SK-N-MC (cell line): ENCODE results near the gene WFIKKN1.

Experiments used
- DNase-seq: peaks from one replicate; pipeline ENCODE4 v3.0.0-alpha.2; 2011; ENCODE audit warnings: low read depth, low spot score
- H3K27ac ChIP-seq: fragments of 200-600 bp; sonication (generic); 2 replicates; pipeline ENCODE4 v1.5.1; 2016; ENCODE audit warnings: mixed run types
- H3K36me3 ChIP-seq: fragments of 200-600 bp; sonication (generic); 2 replicates; pipeline ENCODE4 v1.6.1; 2017; ENCODE audit warnings: antibody characterized with exemption, low read length, mixed read lengths; ENCODE audit not compliant: insufficient read depth
- H3K4me3 ChIP-seq: fragments of 200-600 bp; sonication (generic); 2 replicates; pipeline ENCODE4 v1.5.1; 2016
- H3K9ac ChIP-seq: fragments of 200-600 bp; sonication (generic); 2 replicates; pipeline ENCODE4 v1.8.0; 2017; ENCODE audit warnings: mixed run types, mixed read lengths; ENCODE audit not compliant: insufficient read length
- H3K9me3 ChIP-seq: fragments of 200-600 bp; sonication (generic); 2 replicates; pipeline ENCODE4 v1.6.1; 2017; ENCODE audit warnings: low read depth, mild to moderate bottlenecking, antibody characterized with exemption, low read length, moderate library complexity, mixed read lengths
- EZH2 ChIP-seq: fragments of 200-600 bp; sonication (generic); IDR thresholded peaks from one replicate; pipeline ENCODE4 v1.6.1; 2017; ENCODE audit warnings: antibody characterized with exemption
- FOXP2 ChIP-seq: optimal IDR thresholded peaks from 2 replicates; pipeline ENCODE3; 2011; ENCODE audit warnings: mild to moderate bottlenecking, moderate library complexity; ENCODE audit not compliant: insufficient read depth; ENCODE audit errors: extremely low read length, control extremely low read depth
- POLR2AphosphoS5 ChIP-seq: IDR thresholded peaks from 2 replicates; pipeline ENCODE4 v1.6.1; 2012; ENCODE audit warnings: mild to moderate bottlenecking, low read depth, low read length, borderline replicate concordance

Gene WFIKKN1

DNA sequence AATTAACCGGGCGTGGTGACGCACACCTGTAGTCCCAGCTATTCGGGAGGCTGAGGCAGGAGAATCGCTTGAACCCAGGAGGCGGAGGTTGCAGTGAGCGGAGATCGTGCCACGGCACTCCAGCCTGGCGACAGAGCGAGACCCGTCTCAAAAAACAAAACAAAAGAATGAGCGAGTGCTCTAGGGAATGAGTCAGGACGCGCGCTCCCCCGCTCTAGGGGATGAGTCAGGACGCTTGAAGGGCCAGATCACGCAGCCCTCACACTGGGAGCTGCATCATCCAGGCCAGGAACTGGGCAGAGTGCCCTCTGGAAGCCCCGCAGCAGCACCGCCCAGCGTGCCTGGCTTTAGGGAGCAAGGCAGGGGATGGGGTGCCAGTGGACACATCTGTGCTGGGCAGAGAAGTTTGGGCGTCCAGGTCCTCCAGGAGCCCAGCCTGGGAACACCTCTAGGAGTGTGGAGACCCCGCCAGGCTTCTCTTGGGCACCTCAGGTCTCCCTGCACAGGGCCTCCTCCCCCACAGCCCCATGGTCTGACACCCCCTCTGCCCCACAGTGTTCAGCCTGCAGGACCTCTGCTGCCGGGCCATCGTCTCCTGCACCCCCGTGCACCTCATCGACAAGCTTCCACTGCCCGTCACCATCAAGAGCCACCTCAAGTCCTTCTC, 3.9 kb upstream of the WFIKKN1 start:
- Histone ChIP-seq H3K9ac (no peak overlapping the region), H3K4me3 (no peak overlapping the region), H3K36me3 (no peaks in the 10 kb centered on the region), H3K9me3 (no peaks in the 10 kb centered on the region), H3K27ac (no peak overlapping the region)
- TF ChIP-seq EZH2 (no peak), POLR2AphosphoS5 (no peak), FOXP2 (no peak)
- DNase-seq = no peak

DNA sequence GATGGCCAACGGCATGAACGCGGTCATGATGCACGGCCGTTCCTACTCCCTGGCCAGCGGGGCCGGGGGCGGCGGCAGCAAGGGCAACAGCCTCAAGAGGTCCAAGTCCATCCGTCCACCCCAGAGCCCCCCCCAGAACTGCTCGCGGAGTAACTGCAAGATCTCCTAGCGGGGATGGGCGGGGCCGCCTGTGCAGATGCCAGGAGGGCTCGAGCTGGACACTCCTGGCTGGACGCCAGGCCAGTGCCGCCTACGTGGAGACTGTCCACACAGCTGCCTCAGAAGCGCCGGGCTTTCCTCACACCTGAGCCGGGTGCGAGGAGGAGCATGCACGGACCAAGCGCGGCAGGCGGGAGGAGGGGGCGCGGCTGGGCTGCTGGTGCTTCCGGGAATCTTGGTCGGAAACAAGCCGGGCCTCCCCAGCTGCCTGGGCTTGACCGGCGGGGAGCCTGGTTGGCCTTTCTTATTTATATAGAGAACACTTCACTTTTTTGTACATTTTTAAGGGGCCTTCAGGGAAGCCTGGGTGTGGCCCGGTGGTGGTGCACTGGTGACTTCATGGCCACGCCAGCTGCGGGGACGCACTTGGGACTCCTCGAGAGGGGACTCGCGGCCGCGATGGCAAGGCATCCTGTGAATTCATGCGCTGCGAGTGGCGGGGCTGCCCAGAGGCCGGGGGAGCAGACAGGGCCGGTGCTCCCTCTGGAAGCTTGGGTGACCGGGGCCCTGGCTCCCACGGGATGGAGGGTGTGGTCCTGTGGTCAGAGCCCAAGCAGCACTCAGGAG, 3.1 kb upstream of the WFIKKN1 start:
- Histone ChIP-seq H3K9me3 (no peaks in the 10 kb centered on the region), H3K9ac (no peak overlapping the region), H3K4me3 (no peak overlapping the region), H3K36me3 (no peaks in the 10 kb centered on the region), H3K27ac (no peak overlapping the region)
- TF ChIP-seq POLR2AphosphoS5 (no peak), FOXP2 (no peak), EZH2 (no peak)
- no peak for DNase-seq

DNA sequence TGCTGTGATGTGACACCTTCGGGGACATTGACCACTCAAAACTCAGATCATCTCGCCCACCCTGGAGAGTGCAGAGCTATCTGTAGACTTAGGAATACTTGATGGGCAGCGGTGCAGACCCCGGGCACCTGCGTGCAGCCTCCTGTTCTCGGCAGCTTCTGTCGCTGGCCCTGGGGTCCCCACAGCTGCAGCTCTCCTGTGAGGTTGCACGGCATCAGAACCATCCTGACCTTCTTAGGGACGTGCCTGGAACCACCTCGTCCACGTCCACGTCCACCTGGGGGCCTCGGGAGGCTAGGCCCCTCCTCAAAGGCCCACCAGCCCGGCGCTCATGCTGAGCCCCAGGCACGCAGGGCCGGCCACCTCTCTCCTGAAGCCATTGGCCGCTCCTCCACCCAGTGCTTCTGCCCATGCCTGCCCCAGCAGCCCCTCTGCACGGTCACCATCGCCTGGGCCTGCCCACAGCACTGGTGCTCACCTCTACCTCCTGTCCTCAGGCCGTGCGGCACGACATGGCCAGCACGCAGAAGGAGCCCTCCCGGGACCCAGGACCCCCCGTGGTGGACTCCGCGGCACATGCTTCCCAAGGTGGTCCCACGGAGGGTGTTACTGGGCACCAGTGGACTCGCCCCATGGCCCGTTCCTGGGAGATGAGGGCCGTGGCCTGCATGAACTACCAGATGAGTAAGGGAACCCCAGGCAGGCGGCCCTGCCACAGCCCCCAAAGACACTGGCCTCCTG, 2.3 kb upstream of the WFIKKN1 start:
- Histone ChIP-seq H3K9ac (no peak overlapping the region), H3K27ac (no peak overlapping the region), H3K36me3 (no peaks in the 10 kb centered on the region), H3K9me3 (no peaks in the 10 kb centered on the region), H3K4me3 (no peak overlapping the region)
- DNase-seq = no peak
- TF ChIP-seq FOXP2 = no peak
- TF ChIP-seq EZH2 = no peak

DNA sequence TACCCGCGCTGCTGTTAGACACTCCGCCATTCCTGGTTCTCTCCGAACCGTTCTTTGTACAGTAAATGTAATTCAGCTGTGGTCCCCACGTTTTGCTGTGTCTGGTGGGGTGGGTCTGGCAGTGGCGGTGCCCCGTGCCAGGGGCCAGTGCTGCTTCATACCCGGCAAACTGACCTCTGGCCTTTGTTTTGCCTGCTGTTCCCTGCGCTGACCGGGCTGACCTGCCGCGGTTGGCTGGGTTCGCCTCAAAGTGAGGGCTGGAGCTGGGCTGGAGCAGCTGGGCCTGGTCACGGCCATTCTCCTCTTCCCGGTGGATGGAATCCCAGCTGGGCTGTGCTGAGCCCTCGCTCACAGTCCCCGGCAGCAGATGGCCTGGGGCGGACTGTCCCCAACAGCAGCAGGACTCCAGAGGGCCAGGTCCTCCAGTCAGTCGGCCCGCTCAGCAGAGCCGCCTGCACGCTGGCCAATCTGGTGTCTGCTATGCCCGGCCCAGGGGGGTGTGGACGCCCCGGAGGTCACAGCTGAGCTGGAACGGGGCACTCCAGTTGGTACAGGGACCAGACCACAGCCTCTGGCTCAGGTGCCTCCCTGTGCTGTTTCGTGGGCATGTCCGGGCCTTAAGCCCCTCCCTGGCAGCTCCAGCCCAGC, 1.5 kb upstream of the WFIKKN1 start:
- Histone ChIP-seq H3K9ac (no peak overlapping the region), H3K9me3 (no peaks in the 10 kb centered on the region), H3K27ac (no peak overlapping the region), H3K36me3 (no peaks in the 10 kb centered on the region), H3K4me3 (no peak overlapping the region)
- TF ChIP-seq POLR2AphosphoS5 (no peak), FOXP2 (no peak)
- DNase-seq = no peak

DNA sequence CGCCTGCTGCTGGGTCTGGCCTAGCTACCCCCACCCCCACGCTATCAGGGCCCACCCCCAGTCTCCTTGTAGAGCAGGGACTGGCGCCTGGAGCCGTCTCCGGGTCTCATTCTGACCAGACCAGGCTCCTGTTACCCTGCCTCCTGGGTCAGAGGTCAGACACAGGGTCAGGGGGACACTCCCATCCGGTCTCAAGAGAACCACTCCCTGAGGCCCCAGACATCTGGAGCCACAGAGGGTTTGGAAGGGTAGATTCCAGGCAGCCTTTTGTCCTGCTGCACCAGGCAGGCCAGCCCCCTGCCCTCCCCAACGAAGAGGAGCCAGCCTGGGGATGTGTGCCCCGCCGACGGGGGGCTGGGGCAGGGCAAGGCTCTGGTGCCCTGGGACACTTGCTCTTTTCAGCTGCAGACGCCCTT, 944 bp upstream of the WFIKKN1 start:
- DNase-seq = no peak
- TF ChIP-seq EZH2 = no peak
- no peak for TF ChIP-seq FOXP2
- TF ChIP-seq POLR2AphosphoS5 = no peak
- H3K27ac ChIP-seq = no peak overlapping the region
- no peak overlapping the region for H3K4me3 ChIP-seq
- no peaks in the 10 kb centered on the region for H3K9me3 ChIP-seq
- H3K36me3 ChIP-seq = no peaks in the 10 kb centered on the region
- H3K9ac ChIP-seq = no peak overlapping the region

DNA sequence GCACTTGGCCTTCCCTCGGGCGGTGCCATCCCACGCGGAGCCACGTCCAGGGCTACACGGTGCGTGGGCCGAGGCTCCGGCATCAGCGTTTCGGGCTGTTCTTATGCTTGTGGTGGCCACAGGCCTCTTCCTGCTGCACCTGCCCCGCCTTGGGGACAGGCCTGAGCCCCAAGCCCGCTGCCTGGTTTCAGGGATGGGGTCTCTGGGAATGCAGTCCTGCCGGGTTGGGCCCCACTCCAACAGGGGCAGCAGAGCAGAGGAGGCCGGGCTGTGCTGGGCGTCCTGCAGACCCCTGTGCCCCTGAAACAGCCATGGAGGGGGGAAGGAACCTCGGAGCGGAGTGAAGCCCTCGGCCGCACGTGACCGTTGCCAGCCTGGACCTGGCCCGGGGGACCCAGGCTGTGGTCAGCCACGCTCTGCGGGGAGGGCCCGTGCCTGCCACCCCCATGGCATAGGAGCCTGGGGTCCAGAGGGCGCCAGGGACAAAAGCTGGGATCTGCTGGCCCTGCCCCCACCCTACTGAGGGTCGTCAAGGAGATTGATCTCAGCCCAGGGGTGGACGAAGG, 453 bp upstream of the WFIKKN1 start:
- Histone ChIP-seq H3K9me3 (no peaks in the 10 kb centered on the region), H3K36me3 (no peaks in the 10 kb centered on the region), H3K9ac (no peak overlapping the region), H3K27ac (no peak overlapping the region), H3K4me3 (no peak overlapping the region)
- DNase-seq = no peak
- no peak for TF ChIP-seq FOXP2
- no peak for TF ChIP-seq EZH2
- no peak for TF ChIP-seq POLR2AphosphoS5

DNA sequence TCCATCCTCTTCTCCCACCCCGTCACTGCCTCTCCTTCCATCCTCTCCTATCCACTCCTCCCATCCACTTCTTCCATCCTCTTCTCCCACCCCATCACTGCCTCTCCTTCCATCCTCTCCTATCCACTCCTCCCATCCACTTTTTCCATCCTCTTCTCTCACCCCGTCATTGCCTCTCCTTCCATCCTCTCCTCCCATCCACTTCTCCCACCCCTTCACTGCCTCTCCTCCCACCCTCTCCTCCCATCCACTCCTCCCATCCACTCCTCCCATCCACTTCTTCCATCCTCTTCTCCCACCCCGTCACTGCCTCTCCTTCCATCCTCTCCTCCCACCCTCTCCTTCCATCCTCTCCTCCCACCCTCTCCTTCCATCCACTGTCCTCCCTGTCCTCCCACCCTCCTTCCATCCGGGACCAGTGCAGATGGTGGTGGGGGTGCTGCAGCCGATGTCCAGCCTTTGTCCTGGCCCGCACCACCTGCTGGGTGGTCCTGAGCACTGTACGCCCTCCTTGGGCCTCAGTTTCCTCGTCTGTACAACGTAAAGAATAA, 1.1 kb downstream of the WFIKKN1 start:
- Histone ChIP-seq H3K27ac (no peak overlapping the region), H3K9ac (no peak overlapping the region), H3K9me3 (no peaks in the 10 kb centered on the region), H3K4me3 (no peak overlapping the region), H3K36me3 (no peaks in the 10 kb centered on the region)
- no peak for DNase-seq
- no peak for TF ChIP-seq EZH2
- TF ChIP-seq POLR2AphosphoS5 = no peak
- no peak for TF ChIP-seq FOXP2
